ENCODE results near the gene OSTC.

OSTC gene

DNA sequence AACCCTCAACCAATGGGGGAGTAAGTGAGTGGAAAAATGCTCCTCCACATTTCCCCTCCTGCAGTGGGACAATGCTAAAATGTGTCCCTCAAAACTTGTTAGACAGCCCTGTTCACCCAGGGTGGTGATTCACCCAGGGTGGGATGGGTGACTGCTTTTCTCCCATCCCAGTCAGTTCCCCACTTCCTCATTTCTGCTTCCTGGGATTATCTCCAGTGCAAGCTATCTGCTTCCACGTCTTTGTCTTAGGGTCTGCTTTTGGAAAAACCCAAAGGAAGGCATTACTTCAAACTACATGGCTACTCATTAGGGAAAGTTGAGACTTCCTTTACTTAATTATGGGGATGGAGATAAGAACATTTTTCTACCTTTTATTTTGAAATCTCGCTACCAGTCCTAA lies 67.0 kb downstream of the OSTC start:
- DNase-seq, result no peak

Measured in CD4-positive, alpha-beta T cell treated with Interleukin-4 for 4 hours (primary cell).